HCT116 (cell line): ENCODE measurements around the gene TARS3. TPM values are rescaled to one million over a fixed set of nuclear protein-coding genes. Genes with fewer than 3 reads are reported as not detected.

Experiments used
- ATAC-seq: fragments of 200-7000 bp; cut with Tn5 transposase; 2 replicates; pipeline ENCODE4 v1.9.1; 2020; ENCODE audit warnings: mild to moderate bottlenecking, moderate library complexity
- BruUV-seq: library from RNA; stranded (reverse); fragments of 400-500 nt; replicated peaks from 2 replicates; lab custom pipeline; 2021; lab: Mats Ljungman, UMichigan
- CTCF ChIA-PET: fragments of 300-600 bp; sonication (Branson Sonifier 250); formaldehyde crosslinking; loops from one replicate; lab custom pipeline; 2021; ENCODE audit warnings: antibody characterized with exemption; lab: Charles Lee
- POLR2A ChIA-PET: fragments of 300-600, 350-600 bp; sonication (Branson Sonifier 250); formaldehyde crosslinking; loops from one replicate; lab custom pipeline; 2021; ENCODE audit warnings: antibody characterized with exemption; lab: Charles Lee
- RAD21 ChIA-PET, 2 experiments: fragments of 300-600 bp; sonication (Branson Sonifier 250); formaldehyde crosslinking; loops; one replicate each; lab custom pipeline; 2023; ENCODE audit warnings: low total read pairs in 2 of 2; ENCODE audit not compliant: uncharacterized antibody in 2 of 2, unreplicated experiment in 2 of 2, low non-redundant PET in 1 of 2; lab: Charles Lee
- DNase-seq: peaks from one replicate; pipeline ENCODE4 v3.0.0-alpha.2; 2010; ENCODE audit warnings: low read depth, low spot score
- H2AFZ ChIP-seq: fragments of 200-600 bp; shearing (Covaris generic), sonication (generic); 2 replicates; pipeline ENCODE4 v1.6.1; 2017; ENCODE audit warnings: low read depth, mixed run types, mixed read lengths, antibody characterized with exemption, low read length; ENCODE audit not compliant: poor library complexity, severe bottlenecking
- H3K27ac ChIP-seq: 2 replicates; pipeline ENCODE4 v1.5.1; 2012; ENCODE audit warnings: low read depth, low read length
- H3K27me3 ChIP-seq: fragments of 200-600 bp; sonication (generic); 2 replicates; pipeline ENCODE4 v1.6.1; 2016; ENCODE audit warnings: mixed run types, low read length, mixed read lengths; ENCODE audit not compliant: insufficient read depth
- H3K36me3 ChIP-seq, 2 experiments: fragments of 200-500 bp in 1 of 2; fragments of 200-600 bp in 1 of 2; sonication (Bioruptor generic) in 1 of 2; sonication (generic) in 1 of 2; 2 replicates each; pipeline versions ENCODE4 v1.5.1 to v1.6.1; 2014 to 2016; ENCODE audit warnings: low read length in 2 of 2, inconsistent platforms in 1 of 2, mixed read lengths in 1 of 2, mixed run types in 1 of 2; ENCODE audit not compliant: insufficient read depth in 2 of 2, control insufficient read depth in 1 of 2
- H3K4me1 ChIP-seq, 2 experiments: fragments of 200-600 bp in 1 of 2; sonication (generic) in 1 of 2; 2 replicates each; pipeline versions ENCODE4 v1.5.1 to v1.6.1; 2012 to 2017; ENCODE audit warnings: low read length in 2 of 2, inconsistent platforms in 1 of 2, mild to moderate bottlenecking in 1 of 2, mixed read lengths in 1 of 2, mixed run types in 1 of 2, moderate library complexity in 1 of 2; ENCODE audit not compliant: insufficient read depth in 2 of 2, control insufficient read depth in 1 of 2
- H3K4me2 ChIP-seq: fragments of 200-600 bp; sonication (generic); 2 replicates; pipeline ENCODE4 v1.6.1; 2017; ENCODE audit warnings: mixed run types, low read length, mixed read lengths
- H3K4me3 ChIP-seq, 2 experiments: fragments of 200-600 bp in 1 of 2; sonication (generic) in 1 of 2; replicated peaks in 1 of 2; 2 replicates each; pipeline ENCODE4 v1.5.1; 2011 to 2016; ENCODE audit warnings: low read length in 2 of 2, control low read depth in 1 of 2, low read depth in 1 of 2, mild to moderate bottlenecking in 1 of 2, mixed read lengths in 1 of 2, mixed run types in 1 of 2
- H3K79me2 ChIP-seq: fragments of 200-600 bp; sonication (generic); 2 replicates; pipeline ENCODE4 v1.6.1; 2017; ENCODE audit warnings: mild to moderate bottlenecking, mixed run types, low read length, moderate library complexity, mixed read lengths; ENCODE audit not compliant: insufficient read depth
- H3K9ac ChIP-seq: fragments of 200-600 bp; sonication (generic); 2 replicates; pipeline ENCODE4 v1.6.1; 2016; ENCODE audit warnings: low read length, mixed read lengths
- H3K9me2 ChIP-seq: fragments of 200-600 bp; sonication (generic), shearing (Covaris generic); 2 replicates; pipeline ENCODE4 v1.6.1; 2017; ENCODE audit warnings: mixed run types, mild to moderate bottlenecking, moderate library complexity; ENCODE audit not compliant: insufficient read depth
- H3K9me3 ChIP-seq, 2 experiments: fragments of 200-500 bp in 1 of 2; fragments of 200-600 bp in 1 of 2; sonication (Bioruptor generic) in 1 of 2; sonication (generic) in 1 of 2; 2 replicates each; pipeline ENCODE4 v1.6.1; 2014 to 2017; ENCODE audit warnings: low read length in 2 of 2, mixed read lengths in 2 of 2, inconsistent platforms in 1 of 2, low read depth in 1 of 2, mild to moderate bottlenecking in 1 of 2, mixed run types in 1 of 2, moderate library complexity in 1 of 2; ENCODE audit not compliant: control insufficient read depth in 1 of 2, insufficient read depth in 1 of 2
- H4K20me1 ChIP-seq: fragments of 200-600 bp; sonication (generic), shearing (Covaris generic); 2 replicates; pipeline ENCODE4 v1.6.1; 2017; ENCODE audit warnings: mixed run types, mild to moderate bottlenecking, moderate library complexity; ENCODE audit not compliant: insufficient read depth
- CEBPB ChIP-seq: IDR thresholded peaks from 2 replicates; pipeline ENCODE4 v1.6.1; 2012; ENCODE audit warnings: low read depth
- CTCF ChIP-seq, 3 experiments: fragments of 200-600 bp in 1 of 3; sonication (generic) in 1 of 3; IDR thresholded peaks in 2 of 3; conservative IDR thresholded peaks in 1 of 3; 2 replicates each; pipeline ENCODE4 v1.5.1; 2012 to 2017; ENCODE audit warnings: low read depth in 2 of 3, low read length in 2 of 3, antibody characterized with exemption in 1 of 3, borderline replicate concordance in 1 of 3, control low read depth in 1 of 3, mild to moderate bottlenecking in 1 of 3, mixed read lengths in 1 of 3, mixed run types in 1 of 3, moderate library complexity in 1 of 3; ENCODE audit not compliant: insufficient read depth in 1 of 3
- ELF1 ChIP-seq: IDR thresholded peaks from 2 replicates; pipeline ENCODE4 v1.6.1; 2012; ENCODE audit warnings: low read depth, borderline replicate concordance
- JUND ChIP-seq: IDR thresholded peaks from 2 replicates; pipeline ENCODE4 v1.6.1; 2012
- MAX ChIP-seq: IDR thresholded peaks from 2 replicates; pipeline ENCODE4 v1.6.1; 2012
- POLR2AphosphoS5 ChIP-seq: IDR thresholded peaks from 2 replicates; pipeline ENCODE4 v1.6.1; 2011; ENCODE audit warnings: mild to moderate bottlenecking, low read depth, low read length, moderate library complexity
- SRF ChIP-seq: IDR thresholded peaks from 2 replicates; pipeline ENCODE4 v1.6.1; 2012; ENCODE audit warnings: low read depth
- YY1 ChIP-seq: IDR thresholded peaks from 2 replicates; pipeline ENCODE4 v1.6.1; 2011; ENCODE audit warnings: low read length, low read depth, moderate library complexity, mild to moderate bottlenecking; ENCODE audit not compliant: insufficient replicate concordance; ENCODE audit errors: extremely low read depth
- ZBTB33 ChIP-seq: IDR thresholded peaks from 2 replicates; pipeline ENCODE4 v1.6.1; 2011; ENCODE audit warnings: mild to moderate bottlenecking, low read length, moderate library complexity; ENCODE audit not compliant: insufficient replicate concordance; ENCODE audit errors: extremely low read depth
- ZFX ChIP-seq: fragments of 450-650 bp; IDR thresholded peaks from 2 replicates; pipeline ENCODE4 v1.6.1; 2017
- intact Hi-C: fragments of 100-400 bp; cut with micrococcal nuclease; formaldehyde crosslinking; loops from 2 replicates; pipeline ENCODE4 v1.10.0; 2022
- total RNA-seq: library from RNA; stranded (reverse); gene quantifications from one replicate; pipeline ENCODE4 v1.2.1, GENCODE V29; 2021; ENCODE audit not compliant: unreplicated experiment

Gene TARS3
- total RNA-seq, 1 experiment from 2014 or later = 11.1 TPM

GRCh38 chr15:101675796-101676582 lies 48.3 kb downstream of the TARS3 start:
- H3K9me2 ChIP-seq = no peaks in the 10 kb centered on the region
- no peaks in the 10 kb centered on the region; a peak in 1 of 4 replicates for H3K36me3 ChIP-seq
- TF ChIP-seq CEBPB = no peak
- no peak for TF ChIP-seq YY1
- TF ChIP-seq MAX = no peak
- TF ChIP-seq ZFX = no peak
- no peak for TF ChIP-seq ELF1
- no peak for TF ChIP-seq CTCF (IDR thresholded peaks at IDR 0.05 in 2 of 3, conservative IDR thresholded peaks at IDR 0.05 in 1 of 3; ENCODE audit: borderline replicate concordance in 1 of 3, insufficient read depth in 1 of 3, low read depth in 2 of 3, low read length in 2 of 3)
- no peak for TF ChIP-seq POLR2AphosphoS5
- TF ChIP-seq ZBTB33 = no peak
- no peak for TF ChIP-seq SRF
- no peak for TF ChIP-seq JUND
- H3K9ac ChIP-seq = no peak overlapping the region
- H3K27me3 ChIP-seq = no peaks in the 10 kb centered on the region
- H3K9me3 ChIP-seq = no peaks in the 10 kb centered on the region
- BruUV-seq = no TSS peak
- ChIA-PET RAD21 (no interaction called here), POLR2A (no interaction called here), CTCF (no interaction called here)
- no peak overlapping the region for H3K4me2 ChIP-seq
- no peaks in the 10 kb centered on the region for H3K79me2 ChIP-seq
- ATAC-seq (no peak), DNase-seq (no peak)
- no peak overlapping the region for H3K4me3 ChIP-seq
- intact Hi-C loops = no loop called here
- H2AFZ ChIP-seq = no peak overlapping the region
- no peaks in the 10 kb centered on the region for H3K4me1 ChIP-seq
- H4K20me1 ChIP-seq = no peaks in the 10 kb centered on the region
- no peak overlapping the region for H3K27ac ChIP-seq
